Trophoblast cell (in vitro differentiated cells and primary cell): ENCODE measurements around the gene MLLT10.

Experiments
- DNase-seq, 2 donors: peaks; one replicate each; pipeline ENCODE4 v3.0.0-alpha.2; 2016
- H2AFZ ChIP-seq: 2 replicates; pipeline ENCODE4 v1.6.1; 2013; ENCODE audit warnings: low read length, moderate library complexity, mild to moderate bottlenecking; ENCODE audit not compliant: insufficient read depth, poor library complexity
- H2AK5ac ChIP-seq: 2 replicates; pipeline ENCODE4 v1.6.1; 2013; ENCODE audit warnings: mild to moderate bottlenecking, low read length
- H2BK120ac ChIP-seq: 2 replicates; pipeline ENCODE4 v1.6.1; 2013; ENCODE audit warnings: low read length, mild to moderate bottlenecking, moderate library complexity; ENCODE audit not compliant: insufficient read depth, poor library complexity
- H2BK12ac ChIP-seq: 2 replicates; pipeline ENCODE4 v1.6.1; 2013; ENCODE audit warnings: mild to moderate bottlenecking, low read length, moderate library complexity
- H2BK5ac ChIP-seq: 2 replicates; pipeline ENCODE4 v1.6.1; 2013; ENCODE audit warnings: low read length, low read depth, moderate library complexity, mild to moderate bottlenecking; ENCODE audit not compliant: poor library complexity
- H3K14ac ChIP-seq: 2 replicates; pipeline ENCODE4 v1.6.1; 2013; ENCODE audit warnings: mild to moderate bottlenecking, low read length
- H3K18ac ChIP-seq: 2 replicates; pipeline ENCODE4 v1.6.1; 2013; ENCODE audit warnings: mild to moderate bottlenecking, low read length
- H3K23ac ChIP-seq: 2 replicates; pipeline ENCODE4 v1.6.1; 2013; ENCODE audit warnings: low read length
- H3K27ac ChIP-seq: 2 replicates; pipeline ENCODE4 v1.5.1; 2013; ENCODE audit warnings: low read depth, mild to moderate bottlenecking, inconsistent platforms, low read length, moderate library complexity
- H3K27me3 ChIP-seq: 2 replicates; pipeline ENCODE4 v1.6.1; 2013; ENCODE audit warnings: inconsistent platforms, mild to moderate bottlenecking, low read length, moderate library complexity; ENCODE audit not compliant: insufficient read depth
- H3K36me3 ChIP-seq, 2 experiments: 1 replicate in 1 of 2; 2 replicates in 1 of 2; pipeline ENCODE4 v1.6.1; 2013; ENCODE audit warnings: low read length in 2 of 2, mild to moderate bottlenecking in 2 of 2, moderate library complexity in 1 of 2; ENCODE audit not compliant: insufficient read depth in 2 of 2, control insufficient read depth in 1 of 2
- H3K4ac ChIP-seq: 2 replicates; pipeline ENCODE4 v1.6.1; 2013; ENCODE audit warnings: low read depth, mild to moderate bottlenecking, low read length, moderate library complexity
- H3K4me1 ChIP-seq, 2 experiments: 1 replicate in 1 of 2; 2 replicates in 1 of 2; pipeline ENCODE4 v1.6.1; 2013; ENCODE audit warnings: low read length in 2 of 2, mild to moderate bottlenecking in 2 of 2, moderate library complexity in 1 of 2; ENCODE audit not compliant: insufficient read depth in 2 of 2, control insufficient read depth in 1 of 2
- H3K4me2 ChIP-seq: 2 replicates; pipeline ENCODE4 v1.6.1; 2013; ENCODE audit warnings: inconsistent platforms, mild to moderate bottlenecking, low read length, moderate library complexity
- H3K4me3 ChIP-seq: 2 replicates; pipeline ENCODE4 v1.5.1; 2013; ENCODE audit warnings: mild to moderate bottlenecking, low read depth, low read length, inconsistent platforms
- H3K79me1 ChIP-seq: one replicate; pipeline ENCODE4 v1.6.1; 2013; ENCODE audit warnings: low read length
- H3K79me2 ChIP-seq: 2 replicates; pipeline ENCODE4 v1.6.1; 2013; ENCODE audit warnings: low read length, mild to moderate bottlenecking; ENCODE audit not compliant: control insufficient read depth, insufficient read depth, poor library complexity
- H3K9ac ChIP-seq: 2 replicates; pipeline ENCODE4 v1.6.1; 2013; ENCODE audit warnings: mild to moderate bottlenecking, low read length
- H3K9me3 ChIP-seq: 2 replicates; pipeline ENCODE4 v1.6.1; 2013; ENCODE audit warnings: low read depth, mild to moderate bottlenecking, control low read depth, inconsistent platforms, low read length; ENCODE audit not compliant: insufficient read depth
- H4K12ac ChIP-seq: 2 replicates; pipeline ENCODE4 v1.6.1; 2013; ENCODE audit warnings: low read depth, mild to moderate bottlenecking, low read length, moderate library complexity
- H4K8ac ChIP-seq: 2 replicates; pipeline ENCODE4 v1.6.1; 2013; ENCODE audit warnings: low read depth, mild to moderate bottlenecking, low read length, moderate library complexity
- H4K91ac ChIP-seq: one replicate; pipeline ENCODE4 v1.6.1; 2013; ENCODE audit warnings: low read depth, mild to moderate bottlenecking, low read length, moderate library complexity
- WGBS: extraction: QIAGEN DNeasy Blood & Tissue Kit; methylation state at CpG from one replicate; pipeline ENCODE4 v1.1.7; 2013; ENCODE audit warnings: missing lambda C conversion rate; ENCODE audit not compliant: insufficient read length, insufficient coverage; ENCODE audit errors: extremely low coverage; 5-methylcytosine and 5-hydroxymethylcytosine counted together

The MLLT10 gene

GRCh38 chr10:21724687-21725367 is 190.8 kb downstream of the MLLT10 start:
- Histone ChIP-seq H4K12ac (no peak overlapping the region), H3K9me3 (no peaks in the 10 kb centered on the region), H2BK5ac (peak overlapping the region; percentile 46), H3K36me3 (peaks cover under 1 to 1% of the 10 kb centered on the region in 2 experiments), H3K27me3 (no peaks in the 10 kb centered on the region), H3K79me1 (peaks cover 5% of the 10 kb centered on the region), H2AK5ac (no peak overlapping the region), H4K8ac (no peak overlapping the region), H3K23ac (no peak overlapping the region), H3K4ac (no peak overlapping the region), H3K14ac (no peak overlapping the region), H2BK120ac (no peak overlapping the region), H2AFZ (no peak overlapping the region), H3K9ac (no peak overlapping the region), H2BK12ac (no peak overlapping the region), H3K79me2 (no peaks in the 10 kb centered on the region), H3K27ac (peak overlapping the region; percentile 61), H3K4me3 (no peak overlapping the region), H4K91ac (no peak overlapping the region), H3K18ac (no peak overlapping the region), H3K4me2 (no peak overlapping the region), H3K4me1 (peaks cover 5 to 9% of the 10 kb centered on the region in 2 experiments)
- DNase-seq: peak in 1 of 2 donors; percentile 44
- no CpG with 5 or more reads among the region's 4 CpGs for WGBS

GRCh38 chr10:21726601-21727225 is 192.7 kb downstream of the MLLT10 start:
- Histone ChIP-seq H3K9ac (no peak overlapping the region), H3K4ac (no peak overlapping the region), H3K4me1 (peaks cover 5 to 9% of the 10 kb centered on the region in 2 experiments), H3K4me3 (no peak overlapping the region), H3K18ac (no peak overlapping the region), H2BK5ac (peak overlapping the region; percentile 21), H4K91ac (no peak overlapping the region), H3K27me3 (no peaks in the 10 kb centered on the region), H3K79me1 (peaks cover 5% of the 10 kb centered on the region), H3K79me2 (no peaks in the 10 kb centered on the region), H2BK12ac (no peak overlapping the region), H4K8ac (no peak overlapping the region), H2AFZ (no peak overlapping the region), H3K27ac (peak overlapping the region; percentile 81), H3K14ac (no peak overlapping the region), H3K36me3 (peaks cover 1 to 5% of the 10 kb centered on the region in 2 experiments), H4K12ac (no peak overlapping the region), H2BK120ac (no peak overlapping the region), H3K9me3 (no peaks in the 10 kb centered on the region), H3K23ac (no peak overlapping the region), H3K4me2 (peak overlapping the region; percentile 5), H2AK5ac (no peak overlapping the region)
- peak in 1 of 2 donors; percentile 16 for DNase-seq
- no CpG with 5 or more reads among the region's 3 CpGs for WGBS

- H2BK12ac ChIP-seq: no peak overlapping the region
- H3K79me1 ChIP-seq: peaks cover 5% of the 10 kb centered on the region
- H3K4ac ChIP-seq: no peak overlapping the region
- no peak overlapping the region for H2AFZ ChIP-seq
- H4K8ac ChIP-seq: no peak overlapping the region
- DNase-seq: peak; percentile 41 to 72
- H3K14ac ChIP-seq: no peak overlapping the region
- peak overlapping the region; percentile 87 for H3K27ac ChIP-seq
- peak overlapping the region; percentile 47 for H3K4me2 ChIP-seq
- no peak overlapping the region for H3K4me3 ChIP-seq
- peaks cover 5 to 9% of the 10 kb centered on the region in 2 experiments for H3K4me1 ChIP-seq
- no peak overlapping the region for H3K9ac ChIP-seq
- H2AK5ac ChIP-seq: no peak overlapping the region
- H3K9me3 ChIP-seq: no peaks in the 10 kb centered on the region
- peak overlapping the region; percentile 28 for H2BK5ac ChIP-seq
- no peaks in the 10 kb centered on the region for H3K79me2 ChIP-seq
- H3K23ac ChIP-seq: no peak overlapping the region
- no CpG with 5 or more reads among the region's 13 CpGs for WGBS
- H3K27me3 ChIP-seq: no peaks in the 10 kb centered on the region
- H3K18ac ChIP-seq: no peak overlapping the region
- H4K12ac ChIP-seq: no peak overlapping the region
- H2BK120ac ChIP-seq: no peak overlapping the region
- peaks cover 1 to 5% of the 10 kb centered on the region in 2 experiments for H3K36me3 ChIP-seq
- no peak overlapping the region for H4K91ac ChIP-seq
Measured at GRCh38 chr10:21727452-21728168, 193.6 kb downstream of the MLLT10 start.

GRCh38 chr10:21728618-21729017 is 194.6 kb downstream of the MLLT10 start:
- Histone ChIP-seq H2BK5ac (peak overlapping the region; percentile 21), H4K91ac (no peak overlapping the region), H2AK5ac (no peak overlapping the region), H3K4ac (no peak overlapping the region), H3K9me3 (no peaks in the 10 kb centered on the region), H3K4me1 (peaks cover 5 to 9% of the 10 kb centered on the region in 2 experiments), H3K18ac (no peak overlapping the region), H3K27me3 (no peaks in the 10 kb centered on the region), H3K36me3 (peaks cover 2 to 6% of the 10 kb centered on the region in 2 experiments), H3K14ac (no peak overlapping the region), H2BK120ac (no peak overlapping the region), H2BK12ac (no peak overlapping the region), H3K27ac (peak overlapping the region; percentile 62), H3K9ac (no peak overlapping the region), H3K4me3 (no peak overlapping the region), H4K12ac (no peak overlapping the region), H3K23ac (no peak overlapping the region), H2AFZ (no peak overlapping the region), H4K8ac (no peak overlapping the region), H3K79me1 (peaks cover 5% of the 10 kb centered on the region), H3K4me2 (no peak overlapping the region), H3K79me2 (no peaks in the 10 kb centered on the region)
- no CpG with 5 or more reads among the region's 3 CpGs for WGBS
- no peak for DNase-seq
